NB4 (cell line): ENCODE measurements around the gene CTDSPL.

ENCODE experiments used
- CTCF ChIP-seq: IDR thresholded peaks from one replicate; pipeline ENCODE4 v1.5.1; 2012; ENCODE audit warnings: low read depth, low read length
- POLR2A ChIP-seq: IDR thresholded peaks from 2 replicates; pipeline ENCODE4 v1.6.1; 2011; ENCODE audit warnings: mild to moderate bottlenecking; ENCODE audit not compliant: insufficient read length; ENCODE audit errors: extremely low read depth

- TF ChIP-seq POLR2A (no peak), CTCF (no peak)
Measured at GRCh38 chr3:38018296-38019266, 156.9 kb downstream of the CTDSPL start.
